AML-193 (cell line): ENCODE data around the gene ALMS1.
"Not testable (repeated sequence)": the region's sequence is repeated elsewhere in the genome, so short reads cannot be mapped to it uniquely, and the experiment has no call there.

ENCODE experiments used
- DNase-seq, 2 experiments: peaks; one replicate each; lab custom pipeline; 2025; lab: John Stamatoyannopoulos, UW

The ALMS1 gene

GRCh38 chr2:73516033-73516432 is 130.4 kb downstream of the ALMS1 start:
- no peak for DNase-seq

DNA sequence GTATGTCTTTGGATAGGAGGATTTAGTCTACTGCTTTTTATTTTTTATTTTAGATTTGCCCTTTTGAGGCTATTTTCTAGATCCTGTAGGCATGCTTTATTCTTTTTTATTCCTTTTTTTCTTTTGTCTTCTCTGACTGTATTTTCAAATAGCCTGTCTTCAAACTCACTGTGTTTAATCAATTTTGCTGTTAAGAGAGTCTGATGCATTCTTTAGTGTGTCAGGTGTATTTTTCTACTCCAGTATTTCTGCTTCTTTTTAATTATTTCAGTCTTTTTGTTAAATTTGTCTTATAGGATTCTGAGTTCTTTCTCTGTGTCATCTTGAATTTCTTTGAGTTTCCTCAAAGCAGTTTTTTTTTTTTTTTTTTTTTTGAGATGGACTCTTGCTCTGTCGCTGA is 143.1 kb downstream of the ALMS1 start:
- DNase-seq: no peak

DNA sequence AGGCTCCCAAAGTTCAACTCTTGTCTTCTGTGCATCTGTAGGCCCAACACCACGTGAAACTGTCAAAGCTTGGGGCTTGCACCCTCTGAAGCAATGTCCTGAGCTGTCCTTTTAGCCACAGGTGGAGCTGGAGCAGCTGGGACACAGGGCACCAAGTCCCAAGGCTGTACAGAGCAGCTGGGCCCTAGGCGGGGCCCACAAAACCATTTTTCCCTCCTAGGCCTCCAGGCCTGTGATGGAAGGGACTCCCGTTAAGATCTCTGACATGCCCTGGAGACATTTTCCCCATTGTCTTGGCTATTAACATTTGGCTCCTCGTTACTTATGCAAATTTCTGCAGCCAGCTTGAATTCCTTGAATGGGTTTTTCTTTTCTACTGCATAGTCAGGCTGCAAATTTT is 145.1 kb downstream of the ALMS1 start:
- not testable (repeated sequence) for DNase-seq

DNA sequence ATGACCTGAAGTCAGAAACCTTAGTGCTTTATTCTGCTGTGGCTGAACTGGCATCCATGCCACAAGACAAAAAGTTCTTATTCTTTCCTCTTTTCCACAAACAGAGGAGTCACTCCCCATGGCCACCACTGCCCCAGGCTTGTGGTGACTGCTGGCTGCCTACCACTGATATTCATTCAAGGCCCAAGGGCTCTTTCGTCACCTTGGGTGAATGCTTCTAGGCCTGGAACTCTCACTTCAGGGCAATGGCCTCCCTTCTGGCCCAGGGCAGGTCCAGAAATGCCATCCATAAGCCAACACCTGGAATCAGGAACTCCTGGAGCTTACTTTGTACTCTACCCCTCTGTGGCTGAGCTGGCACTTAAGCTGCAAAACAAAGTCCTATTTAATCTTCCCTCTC is 146.7 kb downstream of the ALMS1 start:
- no peak for DNase-seq

GRCh38 chr2:73536133-73536840 is 150.7 kb downstream of the ALMS1 start:
- no peak for DNase-seq

DNA sequence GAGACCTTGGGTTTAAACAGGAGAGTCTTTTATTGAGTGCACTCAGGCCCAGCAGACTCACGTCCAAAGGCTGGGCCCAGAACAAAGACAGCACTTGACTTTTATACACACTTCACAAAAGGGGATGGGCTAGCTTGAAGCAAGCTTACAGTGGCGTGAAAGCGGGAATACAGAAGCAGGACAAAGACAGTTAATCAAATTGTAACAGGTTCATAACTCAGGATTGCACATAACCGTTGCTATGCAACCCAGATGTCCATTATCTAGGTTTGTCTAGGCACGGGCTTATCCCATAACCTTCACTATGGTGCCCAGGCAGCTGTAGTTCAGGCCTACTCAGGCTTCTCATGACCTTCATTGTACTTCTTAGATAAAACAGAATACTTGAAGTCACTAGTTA is 175.2 kb downstream of the ALMS1 start:
- not testable (repeated sequence) for DNase-seq

DNA sequence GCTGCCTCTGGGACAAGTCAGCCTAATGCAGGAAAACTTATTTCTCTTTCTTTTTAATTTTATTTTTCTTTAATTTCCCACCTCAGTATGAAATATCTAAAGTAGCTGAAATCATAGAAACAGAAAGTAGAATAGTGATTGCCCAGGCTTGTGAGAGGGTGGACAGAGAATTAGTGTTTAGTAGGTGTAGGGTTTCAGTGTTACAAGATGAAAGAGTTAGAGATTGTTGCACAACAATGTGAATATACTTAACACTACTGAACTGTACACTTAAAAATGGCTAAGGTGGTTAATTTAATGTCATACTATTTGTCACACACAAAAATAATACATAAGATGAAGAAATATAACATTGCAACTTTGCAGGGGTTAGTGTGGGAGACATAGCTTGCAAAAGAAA is 175.8 kb downstream of the ALMS1 start:
- no peak for DNase-seq

DNA sequence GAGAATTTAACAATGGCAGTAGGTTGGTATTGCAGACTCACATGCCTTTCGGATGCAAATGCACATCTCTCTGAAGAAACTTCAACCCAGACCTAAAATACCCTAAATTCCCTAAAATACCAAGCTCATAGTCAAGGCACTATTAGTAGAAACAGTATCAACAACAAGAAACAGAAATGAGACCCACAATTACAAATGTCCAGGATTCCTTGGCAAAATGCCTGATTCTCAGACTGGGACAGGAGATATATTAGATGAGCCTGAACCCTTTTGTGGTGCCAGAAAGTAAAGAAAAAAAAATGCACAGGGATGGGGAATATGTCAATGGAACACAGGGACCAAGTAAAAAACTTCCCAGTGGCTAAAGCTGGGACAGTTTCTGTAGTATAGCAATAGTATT is 179.3 kb downstream of the ALMS1 start:
- DNase-seq: no peak

DNA sequence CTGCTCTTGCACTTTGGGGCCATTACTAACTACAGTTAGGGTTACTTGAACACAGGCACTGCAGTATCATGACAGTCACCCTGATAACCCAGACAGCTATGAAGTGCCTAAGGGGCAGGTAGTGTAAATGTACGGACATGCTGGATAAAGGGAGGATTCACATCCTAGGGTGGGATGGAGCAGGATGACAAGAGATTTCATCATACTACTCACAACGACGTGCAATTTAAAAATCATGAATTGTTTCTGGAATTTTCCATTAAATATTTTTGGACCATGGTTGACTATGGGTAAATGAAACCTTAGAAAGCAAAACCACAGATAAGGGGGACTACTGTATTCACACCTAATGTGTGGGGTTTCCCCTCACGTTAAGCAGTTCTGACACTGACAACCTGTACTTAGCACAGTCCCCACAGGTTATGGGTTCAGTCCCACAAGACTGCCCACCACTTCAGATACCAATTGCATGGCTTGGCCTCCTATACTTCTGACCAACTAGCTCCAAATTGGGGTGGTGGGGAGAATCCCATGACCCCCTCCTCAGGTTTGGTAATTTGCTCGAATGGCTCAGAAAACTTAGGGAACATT is 180.7 kb downstream of the ALMS1 start:
- no peak for DNase-seq

DNA sequence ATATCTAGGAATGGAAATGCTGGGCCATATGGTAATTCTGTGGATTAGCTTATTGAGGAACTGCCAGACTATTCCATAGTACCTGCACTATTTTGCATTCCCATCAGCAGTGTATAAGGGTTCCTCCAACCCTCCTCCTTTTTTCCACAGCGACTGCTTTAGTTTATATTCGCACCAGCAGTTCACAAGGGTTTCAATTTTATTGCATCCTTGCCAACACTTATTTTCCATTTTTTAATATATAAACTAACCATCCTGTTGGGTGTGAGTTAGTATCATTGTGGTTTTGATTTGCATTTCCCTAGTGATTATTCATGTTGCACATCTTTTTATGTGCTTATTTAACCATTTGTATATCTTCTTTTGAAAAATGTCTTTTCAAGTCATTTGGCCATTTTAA is 189.6 kb downstream of the ALMS1 start:
- DNase-seq: no peak

DNA sequence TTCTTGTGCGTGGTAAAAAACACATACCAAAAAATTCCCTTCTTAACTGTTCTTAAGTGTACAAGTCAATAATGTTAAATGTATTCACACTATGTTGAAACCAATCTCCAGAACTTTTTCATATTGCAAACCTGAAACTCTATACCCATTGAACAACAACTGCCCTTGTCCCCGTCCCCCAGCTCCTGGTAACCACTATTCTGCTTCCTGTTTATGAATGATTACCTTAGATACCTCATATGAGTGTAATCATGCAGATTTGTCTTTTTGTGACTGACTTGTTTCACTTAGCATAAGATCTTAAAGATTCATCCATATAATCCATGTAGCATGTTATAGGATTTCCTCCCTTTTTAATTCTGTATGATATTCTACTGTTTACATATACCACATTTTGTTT is 196.7 kb downstream of the ALMS1 start:
- DNase-seq: no peak

DNA sequence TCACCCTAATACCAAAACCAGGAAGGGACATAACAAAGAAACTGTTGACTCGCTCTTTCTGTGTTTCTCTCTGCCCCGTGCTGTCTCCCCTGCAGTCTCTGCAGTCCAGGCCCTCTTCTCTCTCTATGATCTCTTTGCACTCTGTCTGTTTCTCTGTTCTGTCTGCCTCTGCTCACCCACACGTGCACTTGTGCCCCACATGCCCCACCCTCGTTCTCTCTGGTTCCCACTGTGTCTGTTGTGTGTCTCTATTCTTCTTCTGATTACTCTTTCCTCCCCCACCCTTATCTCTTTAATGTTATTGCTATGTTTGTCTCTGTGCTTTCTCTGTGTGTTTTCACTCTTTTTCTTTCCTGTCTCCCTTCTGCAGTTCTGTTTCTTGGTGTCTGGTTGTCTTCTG is 202.5 kb downstream of the ALMS1 start:
- no peak for DNase-seq

DNA sequence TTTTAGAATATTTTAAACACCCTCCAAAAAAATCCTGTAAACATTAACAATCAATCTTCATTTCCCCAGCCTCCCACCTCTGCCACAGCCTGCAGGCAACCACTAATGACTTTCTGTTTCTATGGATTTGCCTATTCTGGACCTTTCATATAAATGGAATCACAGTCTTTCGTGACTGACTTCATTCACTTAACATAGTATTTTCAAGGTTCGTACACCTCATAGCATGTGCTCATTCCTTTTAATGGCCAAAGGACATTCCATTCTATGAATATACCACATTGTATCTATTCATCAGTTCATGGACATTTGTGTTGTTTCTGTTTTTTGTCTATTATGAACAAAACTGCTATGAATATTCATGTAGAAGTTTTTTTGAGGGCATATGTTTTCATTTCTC is 208.0 kb downstream of the ALMS1 start:
- DNase-seq: no peak

DNA sequence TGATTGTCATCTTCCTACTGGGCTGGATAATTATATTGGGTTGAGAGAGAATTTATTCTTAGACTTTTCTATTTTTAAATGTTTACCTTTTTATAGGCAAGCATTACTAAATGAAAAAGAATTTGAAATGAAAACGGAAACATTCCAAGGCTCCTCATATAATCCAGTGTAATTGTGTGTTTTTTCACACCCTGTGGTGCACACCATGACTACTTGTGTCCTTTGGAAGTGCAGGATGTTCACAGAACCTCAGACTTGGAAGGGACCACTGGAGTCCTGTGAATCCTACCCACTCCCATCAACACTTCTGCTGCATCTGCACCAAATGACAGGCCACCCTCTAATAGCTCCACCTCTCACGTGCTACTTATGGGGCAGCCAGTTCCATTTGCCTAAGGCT is 208.6 kb downstream of the ALMS1 start:
- no peak for DNase-seq

DNA sequence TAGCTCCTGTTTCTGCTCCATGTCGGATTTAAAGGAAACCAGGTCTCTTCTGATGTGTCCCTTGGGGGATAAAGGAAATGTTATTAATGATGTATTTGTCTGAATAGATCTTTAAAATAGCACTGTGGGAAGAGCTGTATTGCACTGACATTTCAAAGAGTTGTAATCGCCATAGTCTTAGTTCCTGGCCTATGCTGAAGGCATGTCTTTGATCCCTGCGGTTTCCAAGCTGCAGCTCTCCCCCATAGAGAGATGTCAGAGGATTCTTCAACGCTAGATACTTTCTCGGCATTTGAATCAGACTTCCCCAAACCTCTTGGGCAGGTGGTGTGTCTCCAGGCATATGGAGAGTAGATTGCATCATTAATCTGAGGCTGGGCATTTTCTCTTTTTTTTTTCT is 216.1 kb downstream of the ALMS1 start:
- DNase-seq: no peak

- DNase-seq: not testable (repeated sequence)
These were observed 217.5 kb downstream of the ALMS1 start for GRCh38 chr2:73603099-73603588.

DNA sequence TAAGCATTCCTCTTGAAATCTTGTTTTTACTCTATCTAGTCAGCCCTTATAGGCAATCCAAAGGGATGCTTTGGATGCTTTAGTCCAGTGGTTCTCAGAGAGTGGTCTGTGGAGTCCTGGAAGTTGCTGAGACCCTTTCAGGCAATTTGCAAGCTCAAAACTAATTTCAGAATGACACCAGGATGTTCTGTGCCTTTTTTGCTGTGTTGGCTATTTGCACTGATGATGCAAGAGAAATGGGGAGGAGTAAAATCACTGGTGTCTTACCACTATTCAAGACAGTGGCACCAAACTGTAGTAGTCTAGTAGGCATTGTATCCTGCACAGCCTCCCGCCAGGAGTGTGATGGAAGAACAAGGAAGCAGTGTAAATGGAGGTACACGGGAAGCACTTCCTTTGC is 219.0 kb downstream of the ALMS1 start:
- DNase-seq: not testable (repeated sequence)

GRCh38 chr2:73610111-73610510 is 224.5 kb downstream of the ALMS1 start:
- DNase-seq: no peak

- DNase-seq: no peak
These were observed 225.6 kb downstream of the ALMS1 start for GRCh38 chr2:73611193-73611592.

DNA sequence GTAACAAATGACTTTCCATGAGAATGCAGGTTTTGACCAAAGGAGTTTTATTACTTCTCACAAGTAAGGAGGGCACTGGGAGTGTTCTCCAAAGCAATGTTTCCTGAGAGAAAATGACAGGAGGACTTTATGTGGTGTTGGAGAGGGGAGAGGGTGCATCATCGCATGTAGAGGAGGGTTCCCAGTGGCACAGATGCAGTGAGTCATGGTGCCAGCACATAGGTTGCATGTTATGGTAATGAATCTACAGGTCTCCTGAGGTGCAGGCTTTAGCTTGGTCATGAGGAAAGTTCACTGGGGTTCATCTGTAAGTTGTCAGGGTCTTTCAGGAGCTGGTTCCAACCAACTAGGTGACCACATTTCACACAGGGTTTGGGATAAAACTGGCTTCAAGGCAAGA is 226.2 kb downstream of the ALMS1 start:
- no peak for DNase-seq

- DNase-seq: no peak
These were observed 228.5 kb downstream of the ALMS1 start for GRCh38 chr2:73614105-73614504.

DNA sequence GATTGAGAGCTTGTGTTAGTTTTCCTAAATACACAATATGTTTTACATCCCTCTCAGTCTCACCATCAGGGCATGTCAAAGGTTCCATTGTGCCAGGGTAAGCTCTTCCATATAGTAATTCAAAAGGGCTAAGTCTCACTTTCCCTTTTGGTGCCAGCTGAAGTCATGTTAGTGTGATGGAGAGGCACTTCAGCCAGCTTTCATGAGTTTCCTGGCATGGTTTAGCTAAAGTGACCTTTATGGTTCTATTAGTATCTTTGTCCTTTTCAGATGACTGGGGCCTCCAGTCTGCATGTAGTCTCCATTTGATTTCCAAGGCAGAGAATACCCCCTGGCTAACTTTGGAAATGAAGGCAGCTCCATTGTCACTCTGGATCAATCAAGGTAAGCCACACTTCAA is 229.4 kb downstream of the ALMS1 start:
- no peak for DNase-seq

DNA sequence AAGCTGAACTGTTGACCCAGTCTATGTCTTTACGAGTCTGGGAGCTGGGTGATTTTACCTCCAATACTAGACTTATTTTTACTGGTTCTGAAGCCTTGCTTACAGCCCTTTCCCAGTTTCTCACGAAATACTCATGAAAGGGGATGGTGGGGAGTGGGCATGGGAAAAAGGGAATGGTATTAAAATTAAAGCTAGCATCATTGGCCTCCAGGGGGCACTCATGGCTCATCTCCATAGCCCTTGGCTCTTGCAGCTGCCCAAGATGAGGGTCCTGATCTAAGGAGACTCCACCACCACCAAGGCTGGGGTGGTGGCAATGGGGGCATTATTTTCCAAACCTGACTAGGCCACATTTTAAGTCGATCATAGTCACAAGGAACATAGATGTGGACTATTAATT is 234.3 kb downstream of the ALMS1 start:
- not testable (repeated sequence) for DNase-seq

DNA sequence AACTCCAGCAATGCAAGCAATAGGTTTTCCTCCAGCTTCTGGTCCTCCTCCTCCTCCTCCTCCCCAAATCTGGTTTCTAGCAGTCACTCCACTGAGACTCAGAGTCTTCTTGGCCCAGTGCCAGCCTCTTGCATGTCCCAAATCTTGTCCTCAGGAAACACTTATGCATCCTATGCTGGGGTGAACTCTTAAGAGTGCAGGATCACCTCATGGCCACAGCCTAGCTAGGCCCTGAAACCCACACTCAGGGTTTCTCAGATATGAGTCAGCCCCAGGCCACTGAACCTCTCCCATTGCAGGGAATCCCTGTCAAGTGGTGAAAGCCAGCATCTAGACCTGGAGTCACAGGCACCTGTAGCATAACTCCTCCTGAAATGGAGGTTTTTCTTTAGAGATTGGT is 238.4 kb downstream of the ALMS1 start:
- not testable (repeated sequence) for DNase-seq
